Common myeloid progenitor, CD34-positive (primary cell): ENCODE measurements around the gene HUNK.

Source experiments
- CTCF ChIA-PET: fragments of 350-600 bp; sonication (Branson Sonifier 250); formaldehyde crosslinking; loops from one replicate; lab custom pipeline; 2021; ENCODE audit warnings: antibody characterized with exemption; lab: Charles Lee
- POLR2A ChIA-PET: fragments of 350-600 bp; sonication (Branson Sonifier 250); formaldehyde crosslinking; loops from one replicate; lab custom pipeline; 2021; ENCODE audit warnings: antibody characterized with exemption; lab: Charles Lee
- DNase-seq, 3 donors: peaks; one replicate each; pipeline versions ENCODE4 v3.0.0 to v3.0.0-alpha.2; 2013
- H3K27ac ChIP-seq, 2 experiments: 1 replicate in 1 of 2; 2 replicates in 1 of 2; pipeline ENCODE4 v1.7.0; 2013; ENCODE audit warnings: inconsistent platforms in 2 of 2, low read length in 2 of 2, mild to moderate bottlenecking in 2 of 2, low read depth in 1 of 2, moderate library complexity in 1 of 2; ENCODE audit not compliant: severe bottlenecking in 2 of 2, insufficient read depth in 1 of 2, poor library complexity in 1 of 2
- H3K27me3 ChIP-seq, 5 experiments: replicated peaks in 2 of 5; 1 replicate in 3 of 5; 2 replicates in 2 of 5; pipeline versions ENCODE4 v1.6.1 to v1.7.0; 2013; ENCODE audit warnings: low read length in 4 of 5, mild to moderate bottlenecking in 2 of 5, moderate library complexity in 2 of 5, inconsistent platforms in 1 of 5; ENCODE audit not compliant: insufficient read depth in 5 of 5, control insufficient read depth in 4 of 5
- H3K36me3 ChIP-seq, 4 experiments: 1 replicate in 2 of 4; 2 replicates in 2 of 4; pipeline versions ENCODE4 v1.6.1 to v1.7.0; 2013; ENCODE audit warnings: low read length in 3 of 4, control low read depth in 1 of 4, mild to moderate bottlenecking in 1 of 4; ENCODE audit not compliant: control insufficient read depth in 4 of 4, insufficient read depth in 4 of 4
- H3K4me1 ChIP-seq, 4 experiments: 1 replicate in 3 of 4; 2 replicates in 1 of 4; pipeline versions ENCODE4 v1.6.1 to v1.7.1; 2013; ENCODE audit warnings: low read length in 3 of 4, mild to moderate bottlenecking in 3 of 4, control low read depth in 1 of 4, inconsistent platforms in 1 of 4, moderate library complexity in 1 of 4; ENCODE audit not compliant: control insufficient read depth in 4 of 4, insufficient read depth in 4 of 4; ENCODE audit errors: control extremely low read depth in 1 of 4
- H3K4me3 ChIP-seq, 7 experiments: 1 replicate in 4 of 7; 2 replicates in 3 of 7; pipeline versions ENCODE4 v1.5.1 to v1.7.0; 2013; ENCODE audit warnings: mild to moderate bottlenecking in 7 of 7, low read length in 6 of 7, moderate library complexity in 6 of 7, inconsistent platforms in 2 of 7, low read depth in 2 of 7, control low read depth in 1 of 7; ENCODE audit not compliant: insufficient read depth in 4 of 7, control insufficient read depth in 1 of 7; ENCODE audit errors: extremely low read depth in 1 of 7
- H3K9me3 ChIP-seq, 5 experiments: 1 replicate in 4 of 5; 2 replicates in 1 of 5; pipeline versions ENCODE4 v1.6.1 to v1.7.1; 2013; ENCODE audit warnings: low read length in 4 of 5, mild to moderate bottlenecking in 2 of 5, inconsistent platforms in 1 of 5, low read depth in 1 of 5, moderate library complexity in 1 of 5; ENCODE audit not compliant: control insufficient read depth in 4 of 5, insufficient read depth in 2 of 5; ENCODE audit errors: control extremely low read depth in 1 of 5
- WGBS: methylation state at CpG from one replicate; pipeline ENCODE4 v1.1.5; 2013; ENCODE audit not compliant: insufficient coverage; 5-methylcytosine and 5-hydroxymethylcytosine counted together

HUNK gene

GRCh38 chr21:31885146-31885545 is 12.3 kb downstream of the HUNK start:
- DNase-seq = no peak
- H3K36me3 ChIP-seq = no peaks in the 10 kb centered on the region
- ChIA-PET CTCF (no interaction called here), POLR2A (no interaction called here)
- no peak overlapping the region for H3K27ac ChIP-seq
- 97% methylated on average over 9 of the region's 11 CpGs for WGBS
- H3K4me1 ChIP-seq = no peaks in the 10 kb centered on the region
- no peak overlapping the region for H3K4me3 ChIP-seq
- peaks cover 0 to 24% (median 3%) of the 10 kb centered on the region in 5 experiments for H3K27me3 ChIP-seq
- H3K9me3 ChIP-seq = no peaks in the 10 kb centered on the region

GRCh38 chr21:31886915-31887314 is 14.1 kb downstream of the HUNK start:
- no peaks in the 10 kb centered on the region for H3K4me1 ChIP-seq
- peaks cover 0 to 14% (median 3%) of the 10 kb centered on the region in 5 experiments for H3K27me3 ChIP-seq
- ChIA-PET POLR2A (no interaction called here), CTCF (no interaction called here)
- WGBS = 94% methylated on average over 4 of the region's 5 CpGs
- no peak for DNase-seq
- H3K9me3 ChIP-seq = no peaks in the 10 kb centered on the region
- H3K4me3 ChIP-seq = no peak overlapping the region
- no peak overlapping the region for H3K27ac ChIP-seq
- H3K36me3 ChIP-seq = no peaks in the 10 kb centered on the region

- no peak for DNase-seq
- Histone ChIP-seq H3K36me3 (no peaks in the 10 kb centered on the region), H3K27me3 (peaks cover 0 to 10% (median 3%) of the 10 kb centered on the region in 5 experiments), H3K4me1 (no peaks in the 10 kb centered on the region), H3K27ac (no peak overlapping the region), H3K4me3 (no peak overlapping the region), H3K9me3 (no peaks in the 10 kb centered on the region)
- POLR2A ChIA-PET = no interaction called here
- CTCF ChIA-PET = no interaction called here
- WGBS = 97% methylated on average over 5 of the region's 13 CpGs
Measured at GRCh38 chr21:31887391-31887841, 14.6 kb downstream of the HUNK start.

GRCh38 chr21:31888936-31889371 is 16.1 kb downstream of the HUNK start:
- H3K27ac ChIP-seq = no peak overlapping the region
- ChIA-PET POLR2A (no interaction called here), CTCF (interaction anchor here (1.1 kb wide), 1 partner anchor 14 kb away, joined by 5 read pairs; no protein-coding TSS in a partner anchor)
- H3K36me3 ChIP-seq = no peaks in the 10 kb centered on the region
- H3K4me1 ChIP-seq = no peaks in the 10 kb centered on the region
- DNase-seq = no peak
- H3K9me3 ChIP-seq = peaks cover 0 to 2% (median 0%) of the 10 kb centered on the region in 5 experiments
- peaks cover 0 to 22% (median 3%) of the 10 kb centered on the region in 5 experiments for H3K27me3 ChIP-seq
- H3K4me3 ChIP-seq = no peak overlapping the region
- 17% methylated on average over 6 of the region's 8 CpGs for WGBS

GRCh38 chr21:31889460-31889859 is 16.6 kb downstream of the HUNK start:
- H3K4me3 ChIP-seq = no peak overlapping the region
- no peak for DNase-seq
- no peak overlapping the region for H3K27ac ChIP-seq
- ChIA-PET CTCF (interaction anchor here (1.1 kb wide), 1 partner anchor 14 kb away, joined by 5 read pairs; no protein-coding TSS in a partner anchor), POLR2A (no interaction called here)
- peaks cover 0 to 2% (median 0%) of the 10 kb centered on the region in 5 experiments for H3K9me3 ChIP-seq
- H3K4me1 ChIP-seq = no peaks in the 10 kb centered on the region
- H3K27me3 ChIP-seq = peaks cover 0 to 27% (median 3%) of the 10 kb centered on the region in 5 experiments
- WGBS = no CpG with 5 or more reads among the region's 2 CpGs
- H3K36me3 ChIP-seq = no peaks in the 10 kb centered on the region

- no peak for DNase-seq
- POLR2A ChIA-PET = no interaction called here
- Histone ChIP-seq H3K36me3 (no peaks in the 10 kb centered on the region), H3K27ac (no peak overlapping the region), H3K4me1 (no peaks in the 10 kb centered on the region), H3K9me3 (peaks cover 0 to 2% (median 0%) of the 10 kb centered on the region in 5 experiments), H3K27me3 (peaks cover 0 to 35% (median 5%) of the 10 kb centered on the region in 5 experiments), H3K4me3 (no peak overlapping the region)
- 40% methylated on average over 5 of the region's 9 CpGs for WGBS
- CTCF ChIA-PET = no interaction called here
Measured at GRCh38 chr21:31892686-31893085, 19.9 kb downstream of the HUNK start.

- DNase-seq = no peak
- ChIA-PET CTCF (interaction anchor here (1.2 kb wide), 1 partner anchor 32 kb away, joined by 3 read pairs; no protein-coding TSS in a partner anchor), POLR2A (no interaction called here)
- no peak overlapping the region for H3K4me3 ChIP-seq
- 82% methylated on average over 4 of the region's 6 CpGs for WGBS
- H3K27ac ChIP-seq = no peak overlapping the region
- peaks cover 0 to 2% (median 0%) of the 10 kb centered on the region in 5 experiments for H3K9me3 ChIP-seq
- no peaks in the 10 kb centered on the region for H3K4me1 ChIP-seq
- H3K27me3 ChIP-seq = peaks cover 0 to 35% (median 2%) of the 10 kb centered on the region in 5 experiments
- no peaks in the 10 kb centered on the region for H3K36me3 ChIP-seq
Measured at GRCh38 chr21:31893851-31894415, 21.1 kb downstream of the HUNK start.
